DOHH2 (cell line): ENCODE data around the gene TCERG1L.

ENCODE experiments used
- EZH2phosphoT487 ChIP-seq: fragments of 200-600 bp; sonication (generic); IDR thresholded peaks from 2 replicates; pipeline ENCODE4 v1.6.1; 2017; ENCODE audit warnings: borderline replicate concordance, mild to moderate bottlenecking, antibody characterized with exemption, low read length, moderate library complexity, mixed read lengths
- TF ChIP-seq, protein P1 (sequence below): fragments of 200-600 bp; sonication (generic); IDR thresholded peaks from one replicate; pipeline ENCODE4 v1.5.1; 2014; ENCODE audit warnings: antibody characterized with exemption, mild to moderate bottlenecking, low read depth, low read length; ENCODE audit not compliant: poor library complexity, severe bottlenecking

DNA sequence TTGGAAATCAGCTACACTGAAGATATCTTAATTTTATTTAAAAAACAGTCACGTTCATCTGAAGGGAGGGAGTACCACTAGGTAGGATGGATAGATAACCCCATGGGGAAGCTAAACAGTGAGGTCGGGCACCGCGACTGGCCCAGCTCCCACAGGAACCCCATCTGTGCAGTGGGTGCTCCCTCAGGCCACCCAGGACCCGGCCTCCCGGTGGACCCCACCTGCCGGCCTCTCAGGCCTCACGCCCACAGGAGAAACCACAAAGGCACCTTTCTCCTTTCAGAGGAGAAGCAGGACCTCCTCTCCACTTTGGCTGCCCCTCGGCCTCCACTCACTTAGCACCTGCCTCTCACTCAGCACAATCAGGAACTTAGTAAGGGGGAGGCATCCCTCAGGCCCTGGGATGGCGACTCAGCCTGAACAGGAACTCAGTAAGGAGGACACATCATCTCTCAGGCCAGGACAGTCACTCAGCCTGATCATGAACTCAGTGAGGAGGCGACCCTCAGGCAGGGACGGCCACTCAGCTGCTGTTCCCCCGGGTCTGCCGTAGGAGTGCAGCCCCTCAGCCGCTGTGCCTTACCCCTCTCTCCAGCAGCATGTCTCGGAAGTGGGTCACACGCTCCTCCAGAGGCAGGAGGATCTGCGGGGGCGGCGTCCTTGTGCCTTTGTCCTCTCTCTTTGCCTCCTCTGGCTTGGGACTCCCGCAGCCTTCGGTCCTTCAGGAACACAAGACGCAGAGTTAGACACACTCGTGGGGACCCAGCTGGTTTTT, 195.1 kb downstream of the TCERG1L start:
- TF ChIP-seq, protein P1, sequence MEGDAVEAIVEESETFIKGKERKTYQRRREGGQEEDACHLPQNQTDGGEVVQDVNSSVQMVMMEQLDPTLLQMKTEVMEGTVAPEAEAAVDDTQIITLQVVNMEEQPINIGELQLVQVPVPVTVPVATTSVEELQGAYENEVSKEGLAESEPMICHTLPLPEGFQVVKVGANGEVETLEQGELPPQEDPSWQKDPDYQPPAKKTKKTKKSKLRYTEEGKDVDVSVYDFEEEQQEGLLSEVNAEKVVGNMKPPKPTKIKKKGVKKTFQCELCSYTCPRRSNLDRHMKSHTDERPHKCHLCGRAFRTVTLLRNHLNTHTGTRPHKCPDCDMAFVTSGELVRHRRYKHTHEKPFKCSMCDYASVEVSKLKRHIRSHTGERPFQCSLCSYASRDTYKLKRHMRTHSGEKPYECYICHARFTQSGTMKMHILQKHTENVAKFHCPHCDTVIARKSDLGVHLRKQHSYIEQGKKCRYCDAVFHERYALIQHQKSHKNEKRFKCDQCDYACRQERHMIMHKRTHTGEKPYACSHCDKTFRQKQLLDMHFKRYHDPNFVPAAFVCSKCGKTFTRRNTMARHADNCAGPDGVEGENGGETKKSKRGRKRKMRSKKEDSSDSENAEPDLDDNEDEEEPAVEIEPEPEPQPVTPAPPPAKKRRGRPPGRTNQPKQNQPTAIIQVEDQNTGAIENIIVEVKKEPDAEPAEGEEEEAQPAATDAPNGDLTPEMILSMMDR: no peak
- no peak for TF ChIP-seq EZH2phosphoT487
